SKM-1 (cell line): ENCODE data around the gene YPEL4.

Source experiments
- DNase-seq: peaks from one replicate; lab custom pipeline; 2025; ENCODE audit not compliant: unreplicated experiment; lab: John Stamatoyannopoulos, UW

YPEL4 gene

DNA sequence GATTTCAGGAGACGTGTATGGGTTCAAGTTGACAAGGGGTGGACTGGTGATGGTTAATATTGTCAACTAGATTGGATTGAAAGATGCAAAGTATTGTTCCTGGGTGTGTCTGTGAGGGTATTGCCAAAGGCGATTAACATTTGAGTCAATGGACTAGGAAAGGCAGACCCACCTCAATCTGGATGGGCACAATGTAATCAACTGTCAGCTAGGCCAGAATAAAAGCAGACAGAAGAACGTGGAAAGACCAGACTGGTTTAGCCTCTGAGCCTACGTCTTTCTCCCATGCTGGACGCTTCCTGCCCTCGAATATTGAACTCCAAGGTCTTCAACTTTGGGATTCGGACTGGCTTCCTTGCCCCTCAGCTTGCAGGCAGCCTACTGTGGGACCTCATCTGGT lies 1.7 kb upstream of the YPEL4 start:
- no peak for DNase-seq

- DNase-seq = no peak
These were observed 1.0 kb upstream of the YPEL4 start for GRCh38 chr11:57650739-57651090.

- no peak for DNase-seq
These were observed 644 bp downstream of the YPEL4 start for GRCh38 chr11:57648801-57649735.

DNA sequence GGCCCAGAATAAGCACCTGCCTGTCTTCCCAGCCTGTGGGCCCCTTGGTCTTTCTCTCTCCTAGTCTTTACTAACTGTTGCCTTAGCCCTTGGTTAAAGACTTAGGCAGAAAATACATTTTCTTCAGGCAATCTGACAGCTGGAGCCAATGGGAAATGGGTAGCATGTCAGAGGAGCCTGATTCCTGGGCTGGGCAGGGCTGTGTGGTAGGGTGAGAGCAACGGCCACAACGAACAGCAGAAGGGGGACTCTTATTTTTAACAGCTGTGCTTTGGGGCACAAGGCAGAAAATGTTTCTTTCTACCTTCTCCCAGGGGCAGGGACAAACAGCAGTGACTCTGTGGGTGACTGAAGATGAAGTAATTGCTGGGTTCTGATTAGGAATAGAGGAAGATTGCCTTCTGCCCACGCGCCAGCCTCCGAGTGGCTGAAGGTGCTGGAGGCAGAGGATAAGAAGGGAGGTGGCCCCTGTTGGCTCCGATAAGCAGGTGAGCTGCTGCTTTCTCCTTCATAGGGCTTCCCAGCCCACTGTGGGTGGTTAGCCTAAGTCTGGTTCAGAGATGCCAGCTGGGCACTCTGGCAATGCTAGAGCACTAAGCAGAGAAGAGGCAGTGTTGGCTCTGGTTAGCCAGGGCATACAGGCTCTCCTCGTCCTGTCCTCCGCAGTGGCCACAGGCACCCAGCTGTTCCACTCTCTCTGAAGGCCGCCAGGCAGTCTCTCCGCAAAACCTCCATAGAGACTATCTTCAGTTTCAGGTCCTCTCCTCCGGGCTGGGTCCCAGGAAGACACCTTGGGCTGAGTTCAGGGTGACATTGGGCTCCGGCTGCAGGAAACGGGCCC lies 1.5 kb downstream of the YPEL4 start:
- no peak for DNase-seq

- DNase-seq = no peak
These were observed 2.3 kb downstream of the YPEL4 start for GRCh38 chr11:57647372-57647771.

DNA sequence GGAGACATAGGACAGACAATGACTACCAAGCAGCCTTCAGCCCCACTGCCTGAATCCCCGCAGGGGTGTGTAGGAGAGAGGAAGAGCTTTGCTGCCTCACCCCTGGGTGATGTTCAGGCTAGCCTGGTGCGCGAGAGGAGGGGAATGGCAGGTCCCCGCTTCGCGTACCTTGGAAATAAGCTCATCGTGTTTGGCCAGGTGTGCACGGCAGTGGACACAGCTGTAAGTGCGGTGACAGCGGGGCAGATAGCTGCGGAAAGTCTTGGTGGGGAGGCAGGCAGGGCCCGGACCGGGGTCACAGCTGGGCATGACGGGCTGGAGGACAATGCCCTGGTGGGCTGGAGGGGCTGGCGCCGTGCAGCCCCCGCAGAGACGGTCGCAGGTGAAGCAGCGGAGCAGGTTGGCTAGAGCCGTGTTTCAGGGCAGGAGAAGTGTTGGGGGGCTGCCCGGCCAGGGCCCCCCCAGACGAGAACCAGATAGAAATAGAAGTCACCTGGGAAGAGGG lies 2.9 kb downstream of the YPEL4 start:
- no peak for DNase-seq

DNA sequence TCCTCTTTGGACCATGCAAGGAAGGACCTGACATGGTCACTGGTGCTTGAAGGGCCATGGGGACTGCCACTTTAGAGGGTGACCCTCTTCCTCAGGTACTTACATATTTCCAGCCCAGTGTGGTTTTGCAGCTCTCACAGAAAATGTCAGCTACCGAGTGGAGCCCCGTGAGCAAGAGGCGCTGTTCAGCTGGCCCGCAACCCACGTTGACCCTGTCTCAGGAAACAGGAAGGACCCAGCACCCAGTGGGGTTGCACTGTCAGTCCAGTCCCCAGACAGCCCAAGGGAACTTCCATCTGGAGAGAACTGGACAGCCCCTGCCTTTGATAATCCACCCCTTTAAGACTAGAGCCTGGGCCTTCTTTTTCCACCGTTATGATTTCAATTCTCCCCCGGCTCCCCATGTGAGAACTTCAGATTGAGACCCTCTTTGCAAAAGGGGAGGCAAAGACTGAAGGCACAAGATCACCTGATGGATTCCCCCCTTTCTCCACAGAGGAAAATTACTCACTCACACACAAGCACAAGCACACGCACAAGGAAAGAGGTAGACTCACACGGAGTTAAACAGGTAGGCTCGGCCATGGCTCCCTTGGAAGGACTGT lies 3.4 kb downstream of the YPEL4 start:
- no peak for DNase-seq

DNA sequence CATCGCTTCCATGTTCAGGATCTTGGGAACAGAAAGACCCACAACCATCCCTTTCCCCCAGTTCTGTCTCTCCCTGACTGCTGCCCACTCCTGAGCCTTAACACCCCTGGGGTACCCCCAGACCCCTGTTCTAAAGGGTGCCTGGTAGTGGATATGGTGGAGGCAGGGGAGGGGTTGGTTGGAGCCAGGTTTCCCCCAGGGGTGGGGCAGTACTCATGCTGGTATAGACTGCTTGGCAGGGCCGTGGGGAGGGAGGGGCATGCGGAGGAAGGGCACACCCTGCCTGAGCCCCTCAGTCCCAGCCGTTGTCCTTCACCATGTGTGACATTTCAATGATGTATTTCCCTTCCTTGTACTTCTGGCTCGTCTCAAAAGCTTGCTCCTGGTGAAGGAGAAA lies 4.0 kb downstream of the YPEL4 start:
- DNase-seq = no peak

- peak; percentile 58 for DNase-seq
These were observed 4.7 kb downstream of the YPEL4 start for GRCh38 chr11:57644748-57645688.

DNA sequence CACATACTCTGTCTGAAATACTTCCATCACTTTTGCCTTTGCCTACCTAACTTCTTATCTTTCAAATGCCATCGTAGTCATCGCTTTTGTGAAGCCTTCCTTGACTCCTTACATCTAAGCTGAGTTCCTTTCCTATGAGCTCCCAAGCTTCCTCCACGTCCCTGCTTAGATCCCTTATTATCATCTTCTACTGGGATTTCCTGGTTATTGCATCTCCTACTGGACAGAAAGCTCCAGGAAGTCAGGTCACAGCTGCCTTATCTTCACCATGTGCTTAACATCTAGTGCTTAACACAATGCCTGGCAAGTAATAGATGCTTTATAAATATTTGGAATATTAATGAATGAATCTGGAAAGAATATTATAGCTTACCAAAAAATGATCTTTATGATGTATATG lies 5.9 kb downstream of the YPEL4 start:
- no peak for DNase-seq

DNA sequence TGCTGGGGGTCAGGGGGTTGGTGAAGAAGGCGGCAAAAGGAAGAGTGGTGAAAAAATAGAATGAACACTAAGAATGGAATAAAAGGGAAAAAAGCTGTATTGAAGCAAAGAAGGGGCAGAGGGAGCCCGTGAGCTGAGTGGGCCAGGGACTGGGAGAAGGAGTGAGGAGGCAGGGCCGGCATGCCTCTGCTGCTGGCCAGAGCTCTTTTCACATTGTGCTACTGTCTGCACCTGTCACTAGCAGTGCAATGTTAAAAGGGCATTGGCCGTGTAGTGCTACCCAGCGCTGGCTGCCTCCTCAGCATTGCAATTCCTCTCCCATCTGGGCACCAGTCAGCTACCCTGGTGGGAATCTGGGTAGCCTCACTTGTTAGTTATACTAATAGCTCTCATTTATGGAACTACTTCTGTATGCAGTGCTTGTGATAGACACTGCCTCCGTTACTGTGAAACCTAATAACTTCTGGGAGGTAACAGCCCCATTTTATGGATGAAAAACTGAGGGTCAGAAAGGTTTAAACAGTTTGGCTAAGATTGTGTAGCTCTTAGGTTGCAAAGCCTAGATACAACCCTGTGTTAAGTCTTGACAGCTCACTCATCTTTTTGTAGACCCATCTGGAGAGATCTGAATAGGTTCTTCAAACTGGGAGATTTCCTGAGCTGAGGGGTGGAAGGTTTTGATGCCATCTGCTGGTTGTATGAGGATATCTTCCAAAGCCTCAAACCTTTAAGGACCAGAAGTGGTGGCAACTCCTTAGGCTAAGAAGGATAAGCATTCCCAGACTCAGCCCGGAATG lies 8.5 kb downstream of the YPEL4 start:
- peak; percentile 52 for DNase-seq

DNA sequence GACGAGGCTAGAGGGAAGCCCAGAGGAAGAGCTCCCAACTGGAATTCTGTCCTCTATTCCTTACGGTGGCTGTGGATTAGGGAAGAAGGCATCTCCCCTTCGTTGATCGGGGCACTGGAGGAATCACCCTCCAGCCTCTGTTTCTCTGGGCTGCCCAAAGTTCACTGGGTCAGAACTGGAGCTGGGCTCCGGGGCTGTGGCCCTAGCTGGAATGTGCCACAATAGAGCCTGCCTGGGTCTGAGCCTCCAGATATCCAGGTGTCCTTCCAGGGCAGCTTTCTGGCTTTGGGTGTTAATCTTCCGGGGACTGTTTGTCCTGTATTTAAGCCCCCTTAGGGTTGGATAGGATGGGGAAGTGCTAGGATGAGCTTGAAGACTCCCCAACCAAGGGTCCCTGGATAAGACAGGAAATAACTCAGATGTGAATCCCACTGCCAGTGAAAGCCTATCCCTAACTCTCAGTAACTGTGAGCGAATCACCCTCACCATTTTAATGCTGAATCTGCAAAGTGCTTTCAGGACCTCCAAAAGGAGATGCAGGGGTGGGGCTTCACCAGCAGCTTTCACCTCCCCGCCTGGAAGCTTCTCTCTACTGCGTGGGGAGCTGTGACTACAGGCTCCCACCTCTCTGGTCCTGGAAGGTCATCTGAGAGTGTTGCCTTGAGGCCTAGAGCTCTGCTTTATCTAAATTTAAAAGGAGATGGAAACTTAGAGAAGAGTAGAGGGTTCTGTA lies 9.5 kb downstream of the YPEL4 start:
- no peak for DNase-seq

- DNase-seq = no peak
These were observed 10.2 kb downstream of the YPEL4 start for GRCh38 chr11:57639321-57640067.

DNA sequence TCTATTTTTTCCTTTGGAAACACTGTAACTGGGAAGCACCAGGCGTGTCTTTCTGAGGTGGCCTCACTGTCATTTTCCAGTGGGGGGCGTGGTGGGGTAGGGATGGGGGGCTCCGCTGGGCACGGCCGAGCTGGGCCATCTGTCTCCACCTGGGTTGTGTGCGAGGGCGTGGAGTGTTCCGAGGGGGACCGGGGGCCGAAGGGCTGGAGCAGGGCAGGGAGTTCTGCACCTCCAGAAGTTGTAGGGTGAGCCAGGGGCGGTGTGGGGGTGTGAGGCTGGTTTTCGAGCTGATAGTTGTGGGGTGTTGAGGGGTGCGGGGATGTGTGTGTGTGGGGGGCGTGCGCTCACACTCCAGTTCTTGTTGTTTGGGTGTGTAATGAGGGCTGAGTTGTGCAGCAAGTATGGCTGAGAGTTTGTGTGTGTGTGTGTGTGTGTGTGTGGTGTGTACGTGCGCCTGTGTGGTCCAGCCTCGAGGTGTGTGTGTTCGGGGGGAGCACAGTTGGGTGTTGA lies 10.8 kb downstream of the YPEL4 start:
- no peak for DNase-seq

DNA sequence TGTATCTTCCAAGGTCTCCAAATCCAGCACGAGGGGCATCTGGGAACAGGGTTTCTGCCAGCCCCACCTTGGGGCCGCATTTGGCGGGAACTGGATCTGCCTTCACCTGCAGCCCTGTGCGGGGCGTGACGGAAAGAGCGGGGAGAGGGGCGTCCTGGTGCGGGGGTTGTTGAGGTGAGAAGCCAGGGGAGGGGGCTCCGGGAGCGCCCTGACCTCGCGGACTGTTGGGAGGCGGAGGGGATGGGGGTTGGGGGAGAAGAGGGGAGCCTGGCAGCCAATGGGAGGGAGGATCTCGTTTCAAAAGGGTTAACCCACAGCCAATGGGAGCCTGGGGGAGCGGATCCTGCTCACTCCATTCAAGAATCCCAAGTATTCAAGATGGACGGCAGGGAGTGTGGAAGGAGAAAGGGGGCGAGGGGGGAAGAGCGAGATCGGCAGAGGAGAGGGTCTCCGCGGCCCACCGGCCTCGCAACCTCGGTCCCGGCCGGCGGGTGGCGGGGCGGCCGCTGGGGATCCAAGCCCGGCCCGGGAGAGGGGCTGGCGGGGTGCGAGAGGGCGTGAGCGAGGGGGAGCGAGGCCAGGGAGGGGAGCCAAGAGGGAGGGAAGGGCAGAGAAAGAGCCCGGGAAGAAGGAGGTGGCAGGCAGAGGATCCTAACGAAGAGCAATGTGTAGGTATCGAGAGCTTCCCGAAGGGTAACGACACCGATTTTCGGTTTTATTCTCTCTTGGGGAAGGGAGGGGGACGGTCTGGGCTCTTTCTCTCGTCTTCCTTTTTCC lies 11.5 kb downstream of the YPEL4 start:
- DNase-seq = no peak

- DNase-seq = no peak
These were observed 12.1 kb downstream of the YPEL4 start for GRCh38 chr11:57637626-57638004.

DNA sequence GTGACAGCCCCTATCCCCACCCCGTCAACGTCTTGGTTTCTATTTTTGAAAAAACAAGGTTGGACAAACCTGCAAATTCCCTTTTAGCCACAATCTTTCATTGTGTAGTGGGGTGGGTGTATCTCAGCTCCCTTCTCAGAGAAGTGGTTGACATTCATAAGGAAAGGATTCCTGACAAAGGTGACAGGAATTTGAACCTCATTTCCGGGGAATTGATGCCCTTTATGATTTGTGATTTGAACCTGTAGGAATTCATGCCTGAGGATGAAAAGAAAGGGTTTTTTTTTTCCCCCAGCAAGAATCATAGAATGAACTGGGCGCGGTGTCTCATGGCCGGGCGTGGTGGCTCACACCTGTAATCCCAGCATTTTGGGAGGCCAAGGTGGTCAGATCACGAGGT lies 14.5 kb downstream of the YPEL4 start:
- no peak for DNase-seq
